Activated CD8-positive, alpha-beta T cell treated with anti-CD3 and anti-CD28 coated beads for 36 hours (primary cell): ENCODE data around the gene TAL2. TPM values are rescaled to one million over a fixed set of nuclear protein-coding genes. Genes with fewer than 3 reads are reported as not detected.

Experiments used
- ATAC-seq: fragments of 200-7000 bp; cut with Tn5 transposase; one replicate; pipeline ENCODE4 v1.10.0; 2021; ENCODE audit warnings: mild to moderate bottlenecking, moderate library complexity
- CTCF ChIA-PET: fragments of 350-600 bp; sonication (Branson Sonifier 250); formaldehyde crosslinking; loops from one replicate; lab custom pipeline; 2021; ENCODE audit warnings: antibody characterized with exemption; lab: Charles Lee
- POLR2A ChIA-PET: fragments of 350-600 bp; sonication (Branson Sonifier 250); formaldehyde crosslinking; loops from one replicate; lab custom pipeline; 2021; ENCODE audit warnings: antibody characterized with exemption; lab: Charles Lee
- DNase-seq: peaks from one replicate; pipeline ENCODE4 v3.0.0-alpha.2; 2020
- H3K27ac Mint-ChIP-seq: one replicate; pipeline ENCODE4 v1.8.0; 2021; ENCODE audit warnings: mild to moderate bottlenecking, mixed read lengths
- H3K27me3 Mint-ChIP-seq: one replicate; pipeline ENCODE4 v1.8.0; 2021; ENCODE audit warnings: mixed read lengths
- H3K36me3 Mint-ChIP-seq: one replicate; pipeline ENCODE4 v1.8.0; 2021; ENCODE audit warnings: low read depth, mixed read lengths
- H3K4me1 Mint-ChIP-seq: one replicate; pipeline ENCODE4 v1.8.0; 2021; ENCODE audit warnings: low read depth, mixed read lengths
- H3K4me3 Mint-ChIP-seq: one replicate; pipeline ENCODE4 v1.8.0; 2021; ENCODE audit warnings: mild to moderate bottlenecking, moderate library complexity, mixed read lengths
- H3K9me3 Mint-ChIP-seq: one replicate; pipeline ENCODE4 v1.8.0; 2021; ENCODE audit warnings: mixed read lengths
- intact Hi-C: fragments of 100-400 bp; cut with micrococcal nuclease; formaldehyde crosslinking; loops from one replicate; pipeline ENCODE4 v1.10.0; 2022
- total RNA-seq, 2 experiments: library from RNA; stranded (reverse); gene quantifications; one replicate each; pipeline ENCODE4 v1.2.3, GENCODE V29; 2021
- TF ChIP-seq, protein P1 (sequence below): fragments of 200-600 bp; IDR thresholded peaks from one replicate; pipeline ENCODE4 v1.8.0; 2022; ENCODE audit warnings: antibody characterized with exemption, mild to moderate bottlenecking

TAL2 gene
- total RNA-seq, 2 experiments from 2014 or later = not detected

DNA sequence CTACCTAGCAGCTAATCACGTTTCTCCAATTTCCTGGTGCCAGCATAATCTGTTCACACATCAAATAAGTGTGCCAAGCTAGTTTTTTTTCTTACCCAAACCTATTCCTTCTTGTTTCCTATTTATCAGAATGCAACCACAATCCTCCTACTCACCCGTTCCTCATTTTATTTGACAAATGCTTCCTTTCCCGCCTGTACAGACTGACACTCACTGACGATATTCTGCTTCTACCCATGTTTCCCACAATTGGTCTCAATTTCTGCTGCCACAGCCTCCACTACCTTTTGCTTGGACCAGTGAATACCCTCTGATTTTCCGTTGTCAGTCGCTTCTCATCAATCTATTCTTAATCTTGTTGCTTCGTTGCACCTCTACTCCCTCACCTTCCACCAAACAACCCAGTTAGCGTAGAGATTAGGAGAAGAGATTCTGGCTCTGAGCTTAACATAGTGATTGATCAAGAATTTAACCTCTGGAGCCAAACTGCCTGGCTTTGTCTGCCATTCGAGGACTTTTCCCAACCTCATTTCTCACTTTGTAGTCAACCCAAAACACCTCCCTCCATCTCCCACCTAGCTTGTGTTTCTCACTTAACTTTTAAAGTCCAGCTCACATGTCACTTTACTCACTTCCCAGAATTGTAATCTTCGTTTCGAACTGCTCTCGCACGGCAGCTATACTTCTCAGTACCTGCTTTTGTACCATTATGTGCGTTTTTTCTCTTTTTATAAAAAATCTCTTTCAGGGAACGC lies 31.4 kb downstream of the TAL2 start:
- H3K4me1 Mint-ChIP-seq = peaks cover 19% of the 10 kb centered on the region
- H3K9me3 Mint-ChIP-seq = no peaks in the 10 kb centered on the region
- H3K4me3 Mint-ChIP-seq = peak overlapping the region; percentile 82
- intact Hi-C loops = no loop called here
- TF ChIP-seq, protein P1, sequence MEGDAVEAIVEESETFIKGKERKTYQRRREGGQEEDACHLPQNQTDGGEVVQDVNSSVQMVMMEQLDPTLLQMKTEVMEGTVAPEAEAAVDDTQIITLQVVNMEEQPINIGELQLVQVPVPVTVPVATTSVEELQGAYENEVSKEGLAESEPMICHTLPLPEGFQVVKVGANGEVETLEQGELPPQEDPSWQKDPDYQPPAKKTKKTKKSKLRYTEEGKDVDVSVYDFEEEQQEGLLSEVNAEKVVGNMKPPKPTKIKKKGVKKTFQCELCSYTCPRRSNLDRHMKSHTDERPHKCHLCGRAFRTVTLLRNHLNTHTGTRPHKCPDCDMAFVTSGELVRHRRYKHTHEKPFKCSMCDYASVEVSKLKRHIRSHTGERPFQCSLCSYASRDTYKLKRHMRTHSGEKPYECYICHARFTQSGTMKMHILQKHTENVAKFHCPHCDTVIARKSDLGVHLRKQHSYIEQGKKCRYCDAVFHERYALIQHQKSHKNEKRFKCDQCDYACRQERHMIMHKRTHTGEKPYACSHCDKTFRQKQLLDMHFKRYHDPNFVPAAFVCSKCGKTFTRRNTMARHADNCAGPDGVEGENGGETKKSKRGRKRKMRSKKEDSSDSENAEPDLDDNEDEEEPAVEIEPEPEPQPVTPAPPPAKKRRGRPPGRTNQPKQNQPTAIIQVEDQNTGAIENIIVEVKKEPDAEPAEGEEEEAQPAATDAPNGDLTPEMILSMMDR = no peak
- DNase-seq = peak; percentile 7
- ATAC-seq = peak; percentile 1
- peaks cover 14% of the 10 kb centered on the region for H3K27me3 Mint-ChIP-seq
- H3K36me3 Mint-ChIP-seq = no peaks in the 10 kb centered on the region
- ChIA-PET POLR2A (no interaction called here), CTCF (interaction anchor here (1.1 to 2.9 kb wide), 4 partner anchors 25 to 188 kb away, joined by 3 to 14 read pairs (median 3); no protein-coding TSS in a partner anchor)
- H3K27ac Mint-ChIP-seq = no peak overlapping the region

DNA sequence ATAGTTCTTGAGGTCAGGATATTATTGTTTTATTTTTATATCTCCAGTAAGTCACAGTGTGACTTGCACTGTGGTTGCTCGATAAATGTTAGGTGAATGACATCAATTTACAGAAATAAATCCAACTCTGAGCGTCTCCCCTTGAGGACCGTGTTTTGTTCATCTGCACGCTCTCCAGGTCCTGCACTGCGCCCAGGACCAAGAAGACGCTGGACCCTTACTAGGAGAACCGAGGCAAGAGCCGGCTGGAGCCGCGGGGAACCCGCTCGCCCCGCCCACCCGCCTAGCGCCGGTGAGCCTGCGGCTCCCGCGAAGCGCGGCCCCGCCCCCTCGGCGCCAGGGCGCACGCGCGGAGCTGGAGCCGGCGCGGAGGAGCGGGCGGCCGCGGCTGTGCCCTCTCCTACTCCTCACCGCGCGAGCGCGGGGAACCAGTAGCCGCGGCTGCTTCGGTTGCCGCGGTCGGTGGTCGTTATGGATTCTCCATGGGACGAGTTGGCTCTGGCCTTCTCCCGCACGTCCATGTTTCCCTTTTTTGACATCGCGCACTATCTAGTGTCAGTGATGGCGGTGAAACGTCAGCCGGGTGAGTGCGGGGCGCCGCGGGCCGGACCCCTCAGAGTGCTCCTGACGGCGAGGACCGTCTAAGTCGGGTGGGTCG lies 32.1 kb downstream of the TAL2 start, which contains the start of gene TMEM38B:
Gene TMEM38B, plus strand, starts transcription at position 352 of the 658 bp plus-strand sequence. Its CDS starts 120 bp downstream, at position 472.
- H3K27me3 Mint-ChIP-seq = peaks cover 14% of the 10 kb centered on the region
- intact Hi-C loops = no loop called here
- peak; percentile 74 for DNase-seq
- H3K36me3 Mint-ChIP-seq = no peaks in the 10 kb centered on the region
- ATAC-seq = peak; percentile 86
- H3K27ac Mint-ChIP-seq = peak within 1 kb of the TSS; percentile 65
- TF ChIP-seq, protein P1 = no peak
- H3K4me1 Mint-ChIP-seq = peaks cover 26% of the 10 kb centered on the region
- peak within 1 kb of the TSS; percentile 82 for H3K4me3 Mint-ChIP-seq
- POLR2A ChIA-PET = no interaction called here
- CTCF ChIA-PET = interaction anchor here (1.1 to 2.9 kb wide), 4 partner anchors 24 to 187 kb away, joined by 3 to 14 read pairs (median 3); no protein-coding TSS in a partner anchor
- H3K9me3 Mint-ChIP-seq = no peaks in the 10 kb centered on the region

DNA sequence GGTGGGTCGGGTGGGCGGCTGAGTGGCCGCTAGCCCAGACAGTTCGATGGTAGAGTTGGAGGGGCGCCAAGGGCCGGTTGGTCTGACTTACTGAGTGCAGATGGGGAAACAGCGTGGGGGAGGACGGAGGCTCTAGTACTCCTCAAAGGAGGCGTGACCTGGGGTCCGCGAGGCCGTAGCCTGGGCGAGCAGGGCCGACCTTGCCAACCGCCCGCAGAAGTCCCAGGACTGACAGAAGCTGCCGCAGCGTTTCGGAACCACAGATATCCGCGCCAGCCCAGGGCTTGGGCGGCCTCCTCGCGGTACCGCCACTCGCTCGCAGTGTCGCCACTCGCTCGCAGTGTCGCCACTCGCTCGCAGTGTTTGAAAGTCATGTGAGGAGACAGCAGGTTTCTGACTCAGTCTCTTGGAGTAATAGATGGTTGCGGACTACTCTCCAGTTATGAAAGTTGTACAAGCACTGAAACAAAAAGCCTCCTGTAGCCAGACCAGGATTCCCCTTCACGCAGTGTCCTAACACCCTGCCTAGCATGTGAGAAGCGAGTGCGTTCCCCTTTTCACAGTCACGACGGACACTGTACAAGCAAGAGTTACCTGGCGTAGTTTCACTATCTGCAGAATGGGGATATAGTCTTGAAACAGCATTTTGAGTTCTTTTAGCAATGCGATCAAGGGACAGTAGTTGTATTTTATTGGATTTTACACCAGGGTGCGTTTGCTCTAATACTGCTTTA lies 32.8 kb downstream of the TAL2 start:
- Mint-ChIP-seq H3K27me3 (peaks cover 14% of the 10 kb centered on the region), H3K4me1 (peaks cover 33% of the 10 kb centered on the region), H3K27ac (peak overlapping the region; percentile 65), H3K9me3 (no peaks in the 10 kb centered on the region), H3K4me3 (peak overlapping the region; percentile 82), H3K36me3 (no peaks in the 10 kb centered on the region)
- DNase-seq (peak; percentile 62), ATAC-seq (peak; percentile 72)
- ChIA-PET POLR2A (no interaction called here), CTCF (interaction anchor here (1.7 to 2.9 kb wide), 2 partner anchors 23 to 147 kb away, joined by 3 to 14 read pairs; no protein-coding TSS in a partner anchor)
- TF ChIP-seq, protein P1 = no peak
- intact Hi-C loops = no loop called here

DNA sequence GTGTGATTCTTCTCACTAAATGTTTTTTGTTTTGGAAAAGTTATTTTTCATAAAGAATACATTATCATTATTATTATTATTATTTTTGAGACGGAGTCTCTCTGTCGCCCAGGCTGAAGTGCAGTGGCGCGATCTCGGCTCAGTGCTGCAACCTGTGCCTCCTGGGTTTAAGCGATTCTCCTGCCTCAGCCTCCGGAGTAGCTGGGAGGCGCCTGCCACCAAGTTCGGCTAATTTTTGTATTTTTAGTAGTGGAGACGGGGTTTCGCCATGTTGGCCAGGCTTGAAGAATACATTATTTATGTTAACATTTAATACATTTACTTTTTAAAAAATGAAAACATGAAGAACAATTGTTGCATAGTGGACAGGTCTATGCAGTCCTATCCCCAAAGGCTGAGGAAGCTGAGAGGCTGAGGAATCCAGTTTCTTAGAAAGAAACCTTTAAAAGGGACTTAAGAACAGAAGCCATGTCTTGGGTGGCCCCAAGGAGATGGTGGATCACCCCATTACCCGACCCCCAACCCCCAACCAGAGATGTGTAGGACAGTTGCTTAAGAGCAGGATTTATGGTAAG lies 34.0 kb downstream of the TAL2 start:
- peaks cover 8% of the 10 kb centered on the region for H3K27me3 Mint-ChIP-seq
- intact Hi-C loops = no loop called here
- peaks cover 38% of the 10 kb centered on the region for H3K4me1 Mint-ChIP-seq

More for the DNA sequence above, 34.0 kb downstream of the TAL2 start:
- H3K27ac Mint-ChIP-seq = no peak overlapping the region
- DNase-seq (no peak), ATAC-seq (no peak)
- no peak overlapping the region for H3K4me3 Mint-ChIP-seq
- ChIA-PET POLR2A (interaction anchor here (1.0 kb wide), 1 partner anchor 19 kb away, joined by 3 read pairs; no protein-coding TSS in a partner anchor), CTCF (interaction anchor here (2.9 kb wide), 1 partner anchor 22 kb away, joined by 14 read pairs; no protein-coding TSS in a partner anchor)
- H3K9me3 Mint-ChIP-seq = no peaks in the 10 kb centered on the region
- TF ChIP-seq, protein P1 = no peak
- no peaks in the 10 kb centered on the region for H3K36me3 Mint-ChIP-seq
